NCI-H345 treated with DMSO at 0.1 percent for 48 hours (cell line): Measurements from ENCODE around the gene ANO8.

Experiments used
- DNase-seq: peaks from one replicate; lab custom pipeline; 2025; ENCODE audit not compliant: unreplicated experiment; lab: John Stamatoyannopoulos, UW

The ANO8 gene

DNA sequence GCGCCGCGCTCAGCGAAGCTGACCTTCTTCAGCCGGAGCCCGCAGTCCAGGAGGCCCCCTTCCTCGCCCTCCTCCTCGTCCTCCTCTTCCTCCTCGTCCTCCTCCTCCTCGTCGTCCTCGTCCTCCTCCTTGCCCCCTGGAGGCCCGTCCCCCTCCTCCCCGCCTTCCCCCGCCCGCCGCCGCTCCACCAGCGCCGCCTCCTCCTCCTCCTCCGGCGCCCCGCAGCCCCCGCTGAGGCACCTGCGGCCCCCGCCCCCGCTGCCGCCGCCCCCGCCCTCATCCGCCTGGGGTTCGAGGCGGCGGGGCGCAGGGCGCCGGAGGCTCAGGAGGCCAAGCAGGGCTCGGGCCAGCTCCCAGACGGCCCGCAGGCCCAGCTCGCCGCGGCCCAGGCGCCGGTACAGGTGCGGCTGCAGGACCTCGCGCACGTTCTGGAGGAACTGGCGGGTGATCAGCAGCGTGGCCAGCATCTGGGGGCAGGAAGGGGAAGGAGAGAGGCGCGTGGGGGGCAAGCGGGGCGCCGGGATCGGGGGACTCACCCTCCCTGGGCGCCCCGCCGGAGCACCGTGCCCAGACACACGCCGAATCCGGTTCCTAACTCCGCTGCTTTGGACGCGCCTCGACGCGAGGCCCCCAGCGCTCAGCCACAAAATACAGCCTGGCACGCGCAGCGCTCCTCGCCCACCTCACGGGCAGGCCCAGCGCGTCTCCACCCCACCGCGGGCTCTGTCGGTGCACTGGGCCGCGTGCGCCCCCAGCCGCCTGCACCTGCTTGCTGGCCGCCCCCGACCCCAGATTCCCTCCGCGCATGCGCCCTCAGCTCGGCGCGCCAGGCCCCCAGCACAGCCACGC is 5.9 kb downstream of the ANO8 start:
- no peak for DNase-seq

DNA sequence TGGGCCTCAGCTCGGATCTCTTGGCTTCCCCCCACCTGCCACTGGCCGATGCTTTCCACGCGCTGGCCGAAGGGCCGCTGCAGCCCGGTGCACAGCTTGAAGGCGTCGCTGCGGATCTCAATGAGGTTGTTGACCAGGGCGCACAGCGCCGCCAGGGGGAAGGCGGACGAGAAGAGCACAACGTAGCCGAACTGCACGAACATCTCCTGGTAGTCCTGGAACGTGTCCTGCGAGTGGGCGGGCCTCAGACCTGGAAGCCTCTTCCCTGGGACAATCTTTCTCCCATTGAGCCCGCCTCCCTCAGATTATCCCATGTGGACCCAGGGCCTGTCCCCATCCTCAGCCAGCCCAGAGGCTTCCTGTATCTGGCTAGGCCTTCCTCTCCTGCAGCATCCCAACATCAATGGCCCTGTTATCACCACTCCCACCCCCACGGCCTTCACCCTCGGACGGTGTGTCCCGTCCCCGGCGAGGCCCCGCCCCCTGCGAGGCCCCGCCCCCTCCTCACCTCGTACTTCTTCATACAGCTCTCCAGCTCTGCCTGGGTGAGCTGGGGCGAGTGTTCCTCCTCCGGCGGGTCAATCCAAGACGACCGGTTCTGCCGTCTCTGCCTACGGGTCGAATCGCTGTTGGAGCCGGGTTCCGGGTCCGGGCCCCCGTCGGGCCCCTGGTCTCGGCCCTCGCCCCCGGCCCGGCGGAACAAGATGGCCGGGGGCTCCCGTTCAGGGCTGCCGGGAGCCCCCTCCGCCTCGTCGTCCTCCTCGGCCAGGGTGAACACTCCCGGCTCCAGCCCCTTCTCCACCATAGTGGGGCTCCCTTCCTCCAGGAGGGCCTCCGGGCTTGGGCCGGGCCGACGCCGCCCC is 6.8 kb downstream of the ANO8 start:
- no peak for DNase-seq

DNA sequence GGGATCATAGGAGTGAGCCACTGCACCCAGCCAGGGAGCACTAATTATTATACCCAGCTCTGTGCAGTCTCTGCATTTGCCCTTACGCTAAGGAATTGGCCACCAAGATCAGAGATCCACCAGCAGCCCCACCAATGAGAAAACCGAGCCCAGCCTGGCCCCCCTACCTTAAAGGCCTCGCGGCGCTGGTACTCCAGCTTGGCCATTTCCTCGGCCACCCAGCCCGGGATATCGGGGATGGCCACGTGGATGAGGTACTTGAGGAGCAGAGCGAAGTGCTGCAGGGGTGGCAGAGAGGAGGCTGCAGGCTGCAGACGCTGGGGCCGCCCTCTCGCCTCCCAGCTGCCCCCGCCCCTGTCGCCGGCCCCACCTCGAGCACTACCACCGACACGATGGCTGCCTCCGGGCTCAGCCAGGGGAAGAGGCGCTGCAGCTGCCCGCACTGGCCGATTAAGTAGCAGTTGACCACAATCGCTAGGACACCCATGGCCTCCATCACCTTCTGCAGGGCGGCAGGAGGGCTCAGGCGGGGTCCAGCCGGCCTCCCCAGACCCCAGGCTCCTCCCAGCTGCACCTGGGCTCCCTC is 7.5 kb downstream of the ANO8 start:
- DNase-seq = no peak

DNA sequence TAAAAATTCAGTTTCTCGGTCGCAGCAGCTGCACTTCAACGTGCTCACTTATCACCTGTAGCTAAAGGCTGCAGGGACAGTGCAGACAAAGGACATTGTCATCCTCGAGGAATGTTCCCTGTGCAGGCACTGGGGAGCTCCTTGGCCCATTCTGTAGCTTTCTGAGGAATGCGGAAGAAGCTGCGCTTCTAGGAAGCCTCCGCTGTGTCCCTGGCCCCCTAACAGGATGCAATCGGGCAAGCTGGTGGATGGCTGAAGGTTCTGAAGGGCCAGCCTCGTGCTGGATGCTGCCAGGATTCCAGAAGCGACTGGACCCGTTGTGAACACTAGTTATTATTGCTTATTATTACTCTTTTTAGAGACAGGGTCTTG is 8.1 kb downstream of the ANO8 start:
- DNase-seq = no peak

DNA sequence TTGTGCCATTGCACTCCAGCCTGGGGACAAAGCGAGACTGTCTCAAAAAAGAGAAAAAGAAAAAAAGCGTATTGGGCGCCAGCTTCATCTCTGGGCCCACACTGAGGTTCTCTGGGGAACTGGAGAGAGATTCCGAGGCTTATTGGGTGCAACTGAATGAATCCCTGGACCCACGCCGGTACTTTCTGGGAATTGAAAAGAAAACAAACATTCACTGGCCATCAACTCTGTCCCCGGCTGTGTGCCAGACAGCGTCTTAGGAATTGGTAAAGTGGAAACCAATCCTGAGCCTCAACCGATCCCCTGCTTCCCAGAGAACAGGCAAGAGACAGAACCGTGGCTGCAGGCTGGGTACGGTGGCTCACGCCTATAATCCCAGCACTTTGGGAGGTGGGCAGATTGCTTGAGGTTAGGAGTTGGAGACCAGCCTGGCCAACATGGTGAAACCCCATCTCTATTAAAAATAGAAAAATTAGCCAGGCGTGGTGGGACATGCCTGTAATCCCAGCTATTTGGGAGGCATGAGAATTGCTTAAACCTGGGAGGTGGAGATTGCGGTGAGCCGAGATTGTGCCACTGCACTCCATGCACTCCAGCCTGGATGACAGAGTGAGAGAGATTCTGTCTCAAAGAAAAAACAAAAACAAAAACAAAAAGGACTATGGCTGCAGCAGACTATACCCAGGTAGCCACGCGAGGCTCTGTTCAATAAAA is 8.6 kb downstream of the ANO8 start:
- no peak for DNase-seq

DNA sequence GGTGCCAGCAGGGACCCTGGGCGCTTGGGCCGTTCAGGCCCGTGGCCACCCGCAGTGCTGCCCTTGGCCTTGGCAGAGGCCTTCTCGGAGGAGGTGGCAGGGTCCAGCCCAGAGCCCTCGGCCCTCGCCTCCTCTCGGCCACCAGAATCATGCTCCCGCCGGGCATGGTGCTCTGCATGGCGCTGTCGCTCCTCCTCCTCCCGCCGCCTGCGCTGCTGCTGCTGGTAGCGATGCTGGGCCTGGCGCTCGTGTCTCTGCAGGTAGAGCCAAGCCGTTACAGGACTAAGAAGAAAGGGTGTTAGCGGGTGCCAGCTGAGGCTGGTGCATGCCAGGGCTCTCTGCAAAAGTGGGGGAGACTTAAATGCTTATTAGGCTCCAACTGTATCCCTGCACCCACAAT is 9.5 kb downstream of the ANO8 start:
- DNase-seq = no peak

DNA sequence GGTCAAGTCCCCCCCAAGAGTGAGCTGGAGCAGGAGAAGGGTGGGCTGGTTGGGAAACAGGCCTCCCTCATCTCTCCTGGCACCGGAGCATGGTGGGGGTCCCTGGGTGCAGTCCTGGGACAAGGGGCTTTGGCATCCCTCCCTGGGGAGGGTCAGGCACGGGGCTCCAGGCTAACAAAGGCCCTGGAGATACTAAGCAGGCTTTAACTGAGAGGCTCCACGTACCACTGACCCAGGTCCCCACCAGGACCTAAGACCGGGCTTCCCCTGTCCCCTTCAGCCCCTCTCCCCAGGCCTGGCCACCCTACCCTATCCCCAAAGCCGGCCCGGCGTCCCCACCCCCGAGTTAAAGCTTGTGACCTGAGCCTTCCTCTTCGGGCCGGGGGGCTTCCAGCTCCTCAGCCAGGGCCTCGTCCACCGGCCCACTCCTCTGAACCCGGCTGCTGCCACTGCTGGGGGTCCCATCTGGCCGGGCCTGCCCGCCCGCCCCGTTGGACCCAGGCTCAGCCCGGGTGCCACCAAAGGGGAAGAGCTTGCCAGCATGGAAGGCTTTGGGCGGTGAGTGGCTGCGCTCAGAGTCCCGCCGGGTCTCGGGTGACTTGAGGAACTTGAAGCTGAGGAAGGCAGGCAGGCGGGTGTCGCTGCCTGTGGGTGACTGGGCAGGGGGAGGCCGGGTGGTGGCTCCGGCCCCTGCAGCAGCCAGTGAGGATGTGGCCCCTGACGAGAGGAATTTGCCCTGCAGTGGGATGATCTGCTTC is 10.1 kb downstream of the ANO8 start:
- DNase-seq = no peak

DNA sequence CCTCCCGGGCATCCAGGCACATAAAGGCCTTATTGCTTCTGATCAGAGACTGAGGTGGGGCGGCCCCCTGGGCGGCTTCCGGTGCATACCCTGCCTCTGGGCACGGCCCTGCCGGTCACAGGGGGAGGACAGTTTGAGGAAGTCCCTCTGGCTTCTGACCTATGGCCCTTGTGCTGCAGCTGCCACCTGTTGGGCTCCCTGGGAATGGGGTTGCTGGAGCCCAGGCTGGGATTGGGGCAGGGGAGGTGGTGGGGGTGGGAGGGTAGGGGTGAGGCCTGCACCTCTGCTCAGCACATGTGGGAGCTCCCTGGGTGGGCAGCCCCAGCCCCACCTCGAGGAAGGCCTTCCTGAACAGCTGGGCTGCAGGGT is 10.7 kb downstream of the ANO8 start:
- no peak for DNase-seq

DNA sequence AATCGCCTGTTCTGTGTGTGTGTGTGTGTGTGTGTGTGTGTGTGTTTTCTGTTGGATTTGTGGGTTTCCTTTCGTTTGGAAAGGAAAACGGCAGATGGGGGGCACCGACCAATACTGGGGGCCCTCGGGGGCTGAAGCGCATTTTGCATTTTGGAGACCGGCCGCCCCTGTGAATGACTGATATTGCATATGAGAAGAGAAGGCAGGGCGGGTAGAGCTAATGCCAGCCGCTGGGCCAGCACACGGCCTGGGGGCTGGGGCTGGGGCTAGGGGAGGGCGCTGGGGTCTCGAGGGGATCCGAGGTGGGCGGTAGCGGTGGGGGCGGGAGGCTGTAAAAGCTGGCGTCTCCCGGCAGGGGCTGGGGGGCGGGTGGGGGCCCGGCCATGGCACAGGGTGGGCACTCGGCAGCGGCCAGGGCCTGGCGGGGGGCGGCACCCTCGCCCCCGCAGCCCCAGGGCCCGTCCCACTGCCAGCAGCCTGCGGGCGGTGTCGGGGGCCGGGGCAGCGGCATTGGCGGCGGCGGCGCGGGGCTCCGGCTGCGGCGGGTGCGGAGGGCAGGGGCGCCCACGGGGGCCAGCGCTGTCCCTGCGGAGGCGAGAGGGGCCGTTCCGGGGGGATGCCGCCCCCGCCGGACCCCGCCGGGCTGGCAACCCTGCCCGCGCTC is 11.2 kb downstream of the ANO8 start:
- no peak for DNase-seq

DNA sequence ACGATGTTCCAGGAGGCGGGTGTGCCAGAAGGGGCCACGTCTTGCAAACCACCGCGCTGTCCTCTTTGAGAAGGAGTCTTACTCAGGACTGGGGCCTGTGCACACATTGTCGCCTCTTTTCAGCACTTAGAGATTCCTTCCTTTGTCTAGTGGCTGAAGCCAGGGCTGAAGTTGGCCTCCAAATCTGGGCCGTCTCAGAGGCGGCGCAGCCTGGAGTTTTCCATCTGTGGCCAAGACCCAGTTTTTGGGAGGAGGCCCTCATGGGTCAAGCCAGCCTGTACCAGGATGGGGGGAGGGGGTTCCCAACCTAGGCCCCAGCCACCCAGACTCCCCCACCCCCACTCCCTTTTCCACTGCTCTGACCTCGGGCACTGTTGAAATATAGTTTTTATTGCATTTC is 11.8 kb downstream of the ANO8 start:
- no peak for DNase-seq

DNA sequence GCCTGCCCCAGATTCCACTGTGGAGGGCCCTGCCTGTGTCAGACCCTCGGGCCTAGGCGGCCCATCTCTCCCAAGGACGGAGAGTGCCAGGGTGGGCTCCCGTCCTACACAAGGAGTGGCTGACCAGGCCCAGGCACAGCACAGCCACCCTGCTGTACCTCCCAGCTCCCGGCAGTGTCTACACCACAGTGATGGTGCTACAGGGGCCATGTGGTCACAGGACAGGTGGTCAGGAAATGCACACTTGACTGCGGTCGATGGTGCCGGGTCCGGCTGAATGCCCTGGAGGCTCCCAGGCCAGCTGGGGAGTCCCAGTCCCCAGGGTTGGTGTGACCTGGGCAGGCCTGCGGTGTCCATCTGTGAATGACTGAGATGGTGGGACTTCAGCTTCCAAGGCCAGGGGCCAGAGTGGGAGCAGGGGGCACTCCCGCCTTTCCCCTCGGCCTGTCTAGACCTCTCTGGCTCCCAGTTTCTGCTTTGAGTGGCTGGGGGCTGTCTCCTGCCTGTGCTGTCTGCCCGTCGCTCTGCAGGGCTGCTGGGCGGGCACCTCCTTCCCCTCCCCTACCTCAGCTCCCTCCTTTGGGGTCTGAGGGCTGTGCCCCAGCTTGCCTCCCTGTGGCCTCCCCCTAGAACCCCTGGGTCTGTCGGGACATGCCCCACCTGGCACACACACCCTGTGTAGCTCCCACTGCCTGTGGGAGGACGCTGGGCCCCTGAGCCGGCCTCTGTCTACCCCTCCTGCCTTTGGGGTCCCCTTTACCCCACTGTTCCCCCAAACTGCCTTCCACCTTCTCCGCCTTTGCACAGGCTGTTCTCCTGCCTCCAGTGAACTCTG is 12.8 kb downstream of the ANO8 start:
- DNase-seq = no peak

DNA sequence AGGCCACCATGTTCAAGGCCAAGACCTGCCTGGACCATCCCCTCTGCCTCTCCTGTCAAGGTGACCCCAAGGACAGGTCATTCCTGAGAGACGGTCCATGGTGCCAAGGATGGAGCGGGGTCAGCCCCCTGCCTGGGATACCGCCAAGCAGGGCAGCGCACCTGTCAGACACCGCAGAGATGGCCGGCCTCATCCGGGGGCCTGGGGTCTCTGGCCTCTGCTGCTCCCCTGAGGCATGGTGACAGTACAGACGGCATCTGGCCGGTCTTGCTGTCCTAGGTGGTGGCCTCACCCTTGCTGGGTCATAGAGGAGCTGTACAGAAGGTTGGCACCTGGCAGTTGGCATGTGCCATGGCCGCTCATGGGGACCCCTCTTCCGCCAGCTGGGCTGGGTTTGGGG is 14.2 kb downstream of the ANO8 start:
- no peak for DNase-seq

DNA sequence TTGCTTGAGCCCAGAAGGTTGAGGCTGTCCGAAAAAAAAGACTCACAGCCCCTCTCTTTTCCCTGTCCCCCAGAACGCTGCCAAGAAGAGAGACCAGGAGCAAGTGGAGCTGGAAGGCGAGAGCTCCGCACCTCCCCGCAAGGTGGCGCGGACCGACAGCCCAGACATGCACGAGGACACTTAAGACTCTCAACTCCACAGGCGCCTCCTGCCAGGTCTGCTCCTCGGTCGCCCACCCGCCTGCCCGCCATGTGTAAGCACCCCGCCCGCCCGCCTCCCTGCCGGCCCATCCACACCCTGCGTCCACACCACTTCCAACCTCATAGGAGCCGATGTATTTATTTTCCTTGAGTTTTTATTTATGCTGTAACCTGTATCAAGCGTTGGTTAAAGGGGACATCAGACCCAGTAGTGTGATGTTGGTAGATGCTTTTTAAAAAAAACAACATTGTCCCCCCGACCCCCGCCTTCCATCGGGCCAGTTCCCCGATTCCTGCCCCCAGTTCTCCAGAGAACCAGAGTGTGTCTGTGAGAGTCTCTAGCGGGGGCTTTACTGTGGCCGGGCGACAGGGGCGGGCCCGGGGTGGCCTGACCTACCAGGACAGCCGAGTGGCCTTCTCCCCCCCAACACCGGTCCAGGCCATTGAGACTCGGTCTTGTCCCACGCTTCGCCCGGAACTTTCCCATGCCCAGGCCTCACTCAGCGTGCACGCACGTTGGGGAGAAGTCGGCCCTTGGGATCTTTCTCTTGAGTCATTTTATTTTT is 15.0 kb downstream of the ANO8 start:
- DNase-seq = no peak

DNA sequence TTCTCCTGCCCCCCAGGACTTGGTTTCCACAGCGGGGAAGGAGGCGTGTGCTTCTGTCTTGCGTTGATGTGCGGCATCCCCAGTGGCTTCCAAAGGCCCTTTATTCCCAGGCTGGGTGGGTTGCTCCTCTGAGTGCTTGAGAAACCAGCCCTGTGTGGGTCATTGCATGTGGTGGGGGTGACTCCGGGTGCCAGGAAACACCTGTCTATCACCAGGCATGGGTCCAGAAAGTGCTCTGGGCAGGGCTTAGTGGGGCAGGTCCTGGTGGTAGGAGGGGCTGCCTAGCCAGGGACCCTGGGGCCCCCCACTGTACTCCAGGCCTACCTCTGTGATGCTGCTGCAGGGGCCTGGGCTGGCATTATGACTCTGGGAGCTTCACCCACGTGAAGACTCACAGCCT is 15.7 kb downstream of the ANO8 start:
- no peak for DNase-seq

DNA sequence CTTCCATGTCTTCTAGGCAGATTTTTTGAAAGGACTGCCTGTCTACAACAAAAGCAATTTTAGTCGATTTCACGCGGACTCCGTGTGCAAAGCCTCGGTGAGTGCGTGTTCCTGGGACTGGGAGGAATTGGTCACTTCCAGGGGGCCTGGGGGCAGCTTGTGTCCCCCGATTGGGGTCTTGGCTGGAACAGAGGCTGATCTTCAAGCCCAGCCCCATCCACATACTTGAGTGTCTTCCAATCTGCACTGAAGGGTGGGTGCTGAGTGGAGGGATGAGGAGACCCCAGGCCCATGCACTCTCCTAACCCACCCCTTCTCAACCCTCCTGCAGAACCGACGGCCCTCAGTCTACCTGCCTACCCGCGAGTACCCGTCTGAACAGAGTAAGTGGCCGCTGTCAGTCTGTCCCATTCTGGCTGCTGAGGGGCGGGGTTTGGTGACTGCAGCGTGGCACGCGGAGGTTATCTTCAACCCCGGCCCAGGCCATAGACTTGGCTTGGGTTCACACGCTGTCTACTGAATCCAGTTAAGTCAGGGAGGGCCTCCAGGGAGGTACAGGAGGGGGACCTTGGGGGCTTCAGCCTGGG is 20.6 kb downstream of the ANO8 start:
- no peak for DNase-seq

DNA sequence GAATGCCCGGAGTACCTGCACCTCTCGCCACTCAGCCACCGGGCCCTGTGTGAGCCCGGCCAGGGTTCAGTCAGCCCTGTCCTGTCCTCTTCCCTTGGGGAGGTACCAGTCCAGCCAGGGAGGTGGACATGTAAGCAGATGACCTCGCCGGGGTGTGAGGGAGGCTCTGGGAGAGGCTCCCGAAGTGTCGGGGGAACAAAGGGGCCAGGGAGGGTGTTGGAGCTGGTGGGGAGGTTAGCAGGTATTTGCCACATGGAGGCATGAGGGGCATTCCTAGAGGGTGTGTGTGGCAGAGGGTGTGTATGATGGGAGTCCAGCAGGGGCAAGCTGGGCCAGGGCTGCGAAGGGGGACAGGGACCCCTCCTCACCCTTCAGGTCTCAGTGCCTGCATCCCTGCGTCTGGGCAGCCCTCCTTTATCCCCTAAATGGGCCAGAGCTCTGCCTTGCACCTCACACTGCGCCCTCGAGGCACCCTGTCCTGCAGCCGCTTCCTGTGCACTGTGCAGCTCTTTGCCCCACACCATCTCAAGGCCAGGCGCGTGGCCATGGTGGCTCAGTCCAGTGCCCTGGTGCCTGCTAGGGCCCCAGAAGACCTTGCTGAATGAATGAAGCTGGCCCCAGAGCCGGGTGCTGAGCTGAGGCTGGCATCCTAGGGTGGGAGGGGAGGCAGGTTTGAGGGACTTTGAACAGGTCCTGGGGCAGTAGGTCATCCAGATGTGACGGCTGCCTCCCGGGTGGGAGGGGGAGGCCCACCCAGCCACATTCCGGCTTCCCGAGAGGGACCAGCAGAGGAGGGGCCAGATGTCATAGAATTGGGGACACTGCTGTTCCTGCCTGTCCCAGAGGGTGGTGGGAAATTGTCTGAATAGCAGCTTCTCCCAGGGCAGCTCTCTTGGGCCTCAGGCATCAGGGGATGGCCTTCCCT is 22.2 kb downstream of the ANO8 start:
- DNase-seq = no peak
